ENCODE results near the gene EXOSC7. TPM values are rescaled to one million over a fixed set of nuclear protein-coding genes. Genes with fewer than 3 reads are reported as not detected.
"Not testable (repeated sequence)": the region's sequence is repeated elsewhere in the genome, so short reads cannot be mapped to it uniquely, and the experiment has no call there.

The EXOSC7 gene
- total RNA-seq = 10 to 100 TPM; 35.8 to 40.2 TPM

- ChIA-PET CTCF (interaction anchor here (0.5 to 1.7 kb wide), 8 partner anchors 16 to 290 kb away, joined by 3 to 5 read pairs (median 3); no protein-coding TSS in a partner anchor), POLR2A (interaction anchor here (0.6 to 0.8 kb wide), 2 partner anchors 9 to 20 kb away, joined by 3 to 6 read pairs; no protein-coding TSS in a partner anchor)
- no peaks in the 10 kb centered on the region for H3K27me3 Mint-ChIP-seq
Measured at GRCh38 chr3:44976002-44976815, at the start of gene EXOSC7, which contains the start of gene ZDHHC3. Gene EXOSC7, plus strand, starts transcription at chr3:44976244. Its CDS starts 34 bp downstream, at chr3:44976278. Gene ZDHHC3, minus strand, starts transcription at chr3:44976174. Its CDS starts 16,738 bp downstream, at chr3:44959436.

GRCh38 chr3:44926921-44927320, 49.1 kb upstream of the EXOSC7 start:
- no peaks in the 10 kb centered on the region for H3K4me1 Mint-ChIP-seq
- CTCF ChIA-PET = no interaction called here
- POLR2A ChIA-PET = no interaction called here
- H3K4me3 Mint-ChIP-seq = no peak overlapping the region
- H3K36me3 Mint-ChIP-seq (ENCODE audit: low read depth) = peaks cover 15% of the 10 kb centered on the region
- no peaks in the 10 kb centered on the region for H3K9me3 Mint-ChIP-seq
- no peaks in the 10 kb centered on the region for H3K27me3 Mint-ChIP-seq
- no peak overlapping the region for H3K27ac Mint-ChIP-seq
- DNase-seq = no peak

More at GRCh38 chr3:44976002-44976815, at the start of gene EXOSC7, which contains the start of gene ZDHHC3:
- DNase-seq = peak; percentile 89
- peak within 1 kb of the TSS; percentile 96 for H3K4me3 Mint-ChIP-seq
- peak within 1 kb of the TSS; percentile 95 for H3K27ac Mint-ChIP-seq
- H3K36me3 Mint-ChIP-seq (ENCODE audit: low read depth) = peaks cover 11% of the 10 kb centered on the region
- H3K4me1 Mint-ChIP-seq = peaks cover 59% of the 10 kb centered on the region
- no peaks in the 10 kb centered on the region for H3K9me3 Mint-ChIP-seq

GRCh38 chr3:44927371-44927770, 48.7 kb upstream of the EXOSC7 start:
- H3K4me1 Mint-ChIP-seq = no peaks in the 10 kb centered on the region
- H3K27me3 Mint-ChIP-seq = no peaks in the 10 kb centered on the region
- DNase-seq = no peak
- H3K36me3 Mint-ChIP-seq (ENCODE audit: low read depth) = peaks cover 18% of the 10 kb centered on the region
- H3K9me3 Mint-ChIP-seq = no peaks in the 10 kb centered on the region
- H3K27ac Mint-ChIP-seq = no peak overlapping the region
- ChIA-PET POLR2A (no interaction called here), CTCF (no interaction called here)
- no peak overlapping the region for H3K4me3 Mint-ChIP-seq

- Mint-ChIP-seq H3K9me3 (no peaks in the 10 kb centered on the region), H3K4me3 (no peak overlapping the region), H3K4me1 (peaks cover 14% of the 10 kb centered on the region), H3K27me3 (no peaks in the 10 kb centered on the region), H3K27ac (no peak overlapping the region), H3K36me3 (ENCODE audit: low read depth) (peaks cover 29% of the 10 kb centered on the region)
- no peak for DNase-seq
- ChIA-PET CTCF (interaction anchor here (0.6 kb wide), 1 partner anchor 377 kb away, joined by 3 read pairs; no protein-coding TSS in a partner anchor), POLR2A (no interaction called here)
Measured at GRCh38 chr3:44929782-44930181, 46.3 kb upstream of the EXOSC7 start.

GRCh38 chr3:44930911-44931310, 45.1 kb upstream of the EXOSC7 start:
- Mint-ChIP-seq H3K27ac (no peak overlapping the region), H3K36me3 (ENCODE audit: low read depth) (peaks cover 27% of the 10 kb centered on the region), H3K9me3 (no peaks in the 10 kb centered on the region), H3K4me3 (no peak overlapping the region), H3K4me1 (peaks cover 14% of the 10 kb centered on the region), H3K27me3 (no peaks in the 10 kb centered on the region)
- DNase-seq = no peak
- ChIA-PET CTCF (no interaction called here), POLR2A (no interaction called here)

GRCh38 chr3:44931791-44932190, 44.3 kb upstream of the EXOSC7 start:
- H3K27ac Mint-ChIP-seq = no peak overlapping the region
- CTCF ChIA-PET = no interaction called here
- peaks cover 20% of the 10 kb centered on the region for H3K4me1 Mint-ChIP-seq
- no peaks in the 10 kb centered on the region for H3K27me3 Mint-ChIP-seq
- H3K4me3 Mint-ChIP-seq = no peak overlapping the region
- H3K9me3 Mint-ChIP-seq = no peaks in the 10 kb centered on the region
- no peak for DNase-seq
- POLR2A ChIA-PET = no interaction called here
- H3K36me3 Mint-ChIP-seq (ENCODE audit: low read depth) = peaks cover 31% of the 10 kb centered on the region

- peaks cover 20% of the 10 kb centered on the region for H3K4me1 Mint-ChIP-seq
- H3K9me3 Mint-ChIP-seq = no peaks in the 10 kb centered on the region
- H3K27ac Mint-ChIP-seq = no peak overlapping the region
- no peak for DNase-seq
- CTCF ChIA-PET = no interaction called here
- POLR2A ChIA-PET = no interaction called here
- peaks cover 30% of the 10 kb centered on the region for H3K36me3 Mint-ChIP-seq (ENCODE audit: low read depth)
- no peak overlapping the region for H3K4me3 Mint-ChIP-seq
- H3K27me3 Mint-ChIP-seq = no peaks in the 10 kb centered on the region
Measured at GRCh38 chr3:44932271-44932670, 43.8 kb upstream of the EXOSC7 start.

- H3K9me3 Mint-ChIP-seq = no peaks in the 10 kb centered on the region
- H3K27ac Mint-ChIP-seq = peak overlapping the region; percentile 60
- ChIA-PET POLR2A (no interaction called here), CTCF (no interaction called here)
- no peaks in the 10 kb centered on the region for H3K27me3 Mint-ChIP-seq
- H3K4me3 Mint-ChIP-seq = no peak overlapping the region
- peaks cover 34% of the 10 kb centered on the region for H3K36me3 Mint-ChIP-seq (ENCODE audit: low read depth)
- DNase-seq = no peak
- H3K4me1 Mint-ChIP-seq = peaks cover 20% of the 10 kb centered on the region
Measured at GRCh38 chr3:44932986-44933944, 42.8 kb upstream of the EXOSC7 start.

- H3K4me3 Mint-ChIP-seq = no peak overlapping the region
- H3K36me3 Mint-ChIP-seq (ENCODE audit: low read depth) = peaks cover 24% of the 10 kb centered on the region
- CTCF ChIA-PET = interaction anchor here (1.1 to 1.5 kb wide), 3 partner anchors 17 to 37 kb away, joined by 3 read pairs; partner anchors contain the start of genes EXOSC7 and ZDHHC3
- no peaks in the 10 kb centered on the region for H3K9me3 Mint-ChIP-seq
- no peak overlapping the region for H3K27ac Mint-ChIP-seq
- H3K27me3 Mint-ChIP-seq = no peaks in the 10 kb centered on the region
- DNase-seq = no peak
- peaks cover 5% of the 10 kb centered on the region for H3K4me1 Mint-ChIP-seq
- POLR2A ChIA-PET = no interaction called here
Measured at GRCh38 chr3:44939581-44940036, 36.4 kb upstream of the EXOSC7 start.

- CTCF ChIA-PET = interaction anchor here (0.6 to 1.2 kb wide), 2 partner anchors 15 to 936 kb away, joined by 3 read pairs; no protein-coding TSS in a partner anchor
- POLR2A ChIA-PET = no interaction called here
- H3K4me3 Mint-ChIP-seq = no peak overlapping the region
- peaks cover 8% of the 10 kb centered on the region for H3K36me3 Mint-ChIP-seq (ENCODE audit: low read depth)
- no peaks in the 10 kb centered on the region for H3K27me3 Mint-ChIP-seq
- DNase-seq = no peak
- H3K4me1 Mint-ChIP-seq = peaks cover 3% of the 10 kb centered on the region
- H3K27ac Mint-ChIP-seq = no peak overlapping the region
- H3K9me3 Mint-ChIP-seq = no peaks in the 10 kb centered on the region
Measured at GRCh38 chr3:44942202-44942921, 33.7 kb upstream of the EXOSC7 start.

GRCh38 chr3:44948239-44948638, 27.8 kb upstream of the EXOSC7 start:
- H3K27ac Mint-ChIP-seq = no peak overlapping the region
- peaks cover 6% of the 10 kb centered on the region for H3K36me3 Mint-ChIP-seq (ENCODE audit: low read depth)
- H3K4me1 Mint-ChIP-seq = peaks cover 3% of the 10 kb centered on the region
- ChIA-PET POLR2A (no interaction called here), CTCF (interaction anchor here (0.5 to 1.4 kb wide), 3 partner anchors 398 to 712 kb away, joined by 3 to 4 read pairs (median 3); no protein-coding TSS in a partner anchor)
- no peak overlapping the region for H3K4me3 Mint-ChIP-seq
- H3K27me3 Mint-ChIP-seq = no peaks in the 10 kb centered on the region
- DNase-seq = no peak
- no peaks in the 10 kb centered on the region for H3K9me3 Mint-ChIP-seq

- not testable (repeated sequence) for H3K4me3 Mint-ChIP-seq, H3K27me3 Mint-ChIP-seq
Measured at GRCh38 chr3:44949770-44950169, 26.3 kb upstream of the EXOSC7 start.

More at GRCh38 chr3:44949770-44950169, 26.3 kb upstream of the EXOSC7 start:
- H3K36me3 Mint-ChIP-seq (ENCODE audit: low read depth); H3K4me1 Mint-ChIP-seq; POLR2A ChIA-PET; DNase-seq; H3K9me3 Mint-ChIP-seq; H3K27ac Mint-ChIP-seq: not testable (repeated sequence)
- CTCF ChIA-PET = interaction anchor here (0.6 kb wide), 1 partner anchor 724 kb away, joined by 5 read pairs; no protein-coding TSS in a partner anchor
